CD4-positive, alpha-beta T cell treated with Interleukin-17A for 1 hour (primary cell): ENCODE results near the gene ITPR2.
"Not testable (repeated sequence)": the region's sequence is repeated elsewhere in the genome, so short reads cannot be mapped to it uniquely, and the experiment has no call there.

Source experiments
- DNase-seq: peaks from one replicate; pipeline ENCODE4 v3.0.0-alpha.2; 2020

The ITPR2 gene

DNA sequence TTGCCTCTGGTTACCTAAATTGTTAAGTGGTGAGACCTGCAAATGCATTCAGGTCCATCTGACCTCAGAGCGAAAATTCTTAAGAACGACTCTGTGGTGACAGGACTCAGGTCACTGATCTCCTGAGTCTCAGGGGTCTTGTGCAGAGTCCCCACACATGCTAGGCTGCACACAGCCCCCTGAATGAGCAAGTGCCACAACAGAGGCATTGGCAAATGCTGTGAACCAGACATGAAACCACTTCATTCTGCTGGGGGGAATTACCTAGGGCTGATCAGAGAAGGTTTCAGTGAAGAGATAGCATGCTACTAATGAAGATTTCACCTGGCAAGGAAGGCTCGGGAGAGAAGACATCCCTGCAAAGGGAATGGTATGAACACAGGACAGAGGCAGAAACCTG, 281.6 kb downstream of the ITPR2 start:
- no peak for DNase-seq

DNA sequence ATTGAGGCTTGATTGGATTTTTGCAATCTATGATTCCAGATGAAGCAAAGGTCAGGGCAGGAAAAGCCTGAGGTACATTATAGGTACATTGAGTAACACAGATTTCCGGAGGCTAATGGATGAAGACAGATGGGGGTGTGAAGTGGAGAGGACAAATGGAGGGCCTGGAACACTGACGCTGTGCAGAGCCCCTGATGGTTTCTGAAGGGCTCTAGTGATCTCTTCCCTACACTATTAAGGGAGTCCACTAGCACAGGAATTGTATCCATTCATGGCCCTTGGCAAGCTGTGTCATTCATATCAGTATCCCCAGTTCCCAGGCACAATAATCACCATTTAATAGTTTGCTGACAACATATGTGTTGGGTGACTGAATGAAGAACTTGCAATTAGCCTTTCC, 284.8 kb downstream of the ITPR2 start:
- no peak for DNase-seq

DNA sequence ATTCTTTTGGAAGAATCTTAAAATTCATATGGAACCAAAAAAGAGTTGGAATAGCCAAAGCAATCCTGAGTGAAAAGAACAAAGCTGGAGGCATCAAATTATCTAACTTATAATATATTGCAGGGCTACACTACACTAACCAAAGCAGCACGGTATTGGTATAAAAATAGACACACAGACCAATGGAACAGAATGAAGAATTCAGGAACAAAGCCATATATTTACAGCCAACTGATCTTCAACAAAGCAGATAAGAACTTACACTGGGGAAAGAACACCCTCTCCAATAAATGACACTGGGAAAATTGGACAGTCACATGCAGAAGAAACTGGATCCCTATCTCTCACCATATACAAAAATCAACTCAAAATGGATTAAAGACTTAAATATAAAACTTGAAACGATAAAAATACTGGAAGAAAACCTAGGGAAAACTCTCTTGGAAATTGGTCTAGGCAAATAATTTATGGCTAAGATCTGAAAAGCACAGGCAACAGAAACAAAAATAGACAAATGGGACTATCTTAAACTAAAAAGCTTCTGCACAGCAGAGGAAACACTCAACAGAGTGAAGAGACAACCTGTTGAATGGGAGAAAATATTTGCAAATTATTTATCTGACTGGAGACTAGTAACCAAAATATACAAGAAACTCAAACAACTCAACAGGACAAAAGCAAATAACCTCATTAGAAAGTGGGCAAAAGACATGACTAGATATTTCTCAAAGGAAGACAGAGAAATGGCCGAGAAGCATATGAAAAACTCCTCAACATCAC, 286.3 kb downstream of the ITPR2 start:
- no peak for DNase-seq

DNA sequence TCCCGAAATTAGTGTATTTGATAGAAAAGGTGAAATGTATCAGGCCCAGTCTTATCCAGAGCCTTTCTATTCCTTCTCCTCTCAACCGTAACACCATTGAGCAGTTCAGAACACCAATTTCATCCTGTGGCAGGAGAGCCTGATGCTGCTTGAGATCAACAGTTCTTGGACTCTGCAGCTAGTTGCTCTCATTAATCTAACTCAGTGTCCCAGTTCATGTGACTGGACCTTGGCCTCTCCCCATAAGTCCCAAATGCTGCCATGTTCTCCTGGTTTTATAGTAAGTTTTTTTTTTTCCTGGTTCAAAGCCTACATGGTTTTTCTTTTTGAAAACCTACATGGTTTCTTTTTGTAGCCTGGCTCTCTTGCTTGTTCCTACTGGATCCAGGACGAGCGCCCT, 293.9 kb downstream of the ITPR2 start:
- DNase-seq, result no peak

DNA sequence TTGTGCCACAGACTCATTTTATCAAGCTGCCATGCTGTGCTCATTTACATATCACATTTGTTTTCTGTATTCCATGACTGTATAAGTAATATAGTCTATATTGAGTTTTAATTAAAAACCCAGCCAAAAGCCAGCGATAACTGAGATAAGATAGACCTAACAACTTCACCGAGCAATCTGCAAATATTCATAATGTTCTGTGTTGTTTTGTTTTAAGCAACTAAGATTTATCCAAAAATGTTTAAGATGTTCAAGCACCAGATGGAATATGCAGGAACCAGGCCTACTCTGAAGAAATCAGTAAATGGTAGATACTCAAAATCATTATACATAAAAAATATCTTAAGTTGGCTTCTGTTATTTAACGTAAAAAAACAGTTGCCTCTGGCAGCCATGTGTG, 295.3 kb downstream of the ITPR2 start:
- no peak for DNase-seq

DNA sequence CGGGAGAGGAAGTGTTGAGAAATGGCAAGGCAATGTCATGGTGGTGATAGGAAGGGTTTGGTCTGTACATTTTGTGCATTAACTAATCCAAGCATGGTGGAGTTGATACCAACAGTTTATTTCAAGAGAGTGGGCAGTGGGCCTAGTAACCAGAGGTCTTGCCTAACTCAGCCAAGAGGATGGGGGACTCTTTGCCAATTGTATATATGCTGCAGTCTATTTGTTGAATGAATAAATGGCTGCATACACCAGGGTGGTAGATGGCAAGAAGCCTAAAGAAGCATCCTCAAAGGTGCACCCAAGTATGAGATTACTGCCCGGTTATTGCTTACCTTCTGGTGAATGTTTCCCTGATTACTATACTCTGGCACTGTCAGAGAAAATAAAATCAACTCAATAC, 295.9 kb downstream of the ITPR2 start:
- DNase-seq, result no peak

DNA sequence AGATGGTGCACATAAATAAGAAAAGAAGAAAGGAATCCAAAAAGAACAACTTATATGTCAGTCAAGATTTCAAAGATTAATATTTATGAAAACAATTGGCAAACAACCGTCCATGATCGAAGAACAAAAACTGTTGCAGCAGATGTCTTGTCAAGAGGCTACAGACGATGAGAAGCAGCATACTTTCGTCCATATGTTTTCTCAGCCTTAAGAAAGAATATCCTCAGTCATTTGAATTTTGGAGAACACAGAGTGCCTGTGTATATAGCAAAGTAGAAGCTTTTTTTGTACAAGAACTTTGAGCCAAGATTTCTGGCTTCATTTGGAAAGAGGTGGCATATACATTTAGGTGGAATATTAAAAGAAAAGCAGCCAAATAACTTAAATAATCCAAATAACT, 297.2 kb downstream of the ITPR2 start:
- DNase-seq, result no peak

DNA sequence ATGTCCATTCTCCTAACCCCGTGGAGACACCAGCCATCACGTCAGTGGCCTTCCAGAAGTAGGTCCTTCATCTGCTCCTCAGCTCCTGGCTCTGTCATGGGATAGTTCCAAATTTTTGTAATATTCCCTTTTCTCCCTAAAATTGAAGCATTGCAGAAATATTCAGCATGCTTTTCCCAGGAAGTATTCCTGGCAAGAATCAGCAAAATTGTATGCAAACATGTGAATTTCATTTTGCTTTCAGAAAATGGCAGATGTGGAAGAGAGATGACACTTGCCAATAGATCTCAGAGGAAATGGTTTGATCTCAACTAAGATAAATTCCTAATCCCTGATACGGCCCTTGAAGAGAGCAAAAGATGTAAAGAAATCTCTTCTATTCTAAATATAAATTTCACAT, 298.9 kb downstream of the ITPR2 start:
- no peak for DNase-seq

DNA sequence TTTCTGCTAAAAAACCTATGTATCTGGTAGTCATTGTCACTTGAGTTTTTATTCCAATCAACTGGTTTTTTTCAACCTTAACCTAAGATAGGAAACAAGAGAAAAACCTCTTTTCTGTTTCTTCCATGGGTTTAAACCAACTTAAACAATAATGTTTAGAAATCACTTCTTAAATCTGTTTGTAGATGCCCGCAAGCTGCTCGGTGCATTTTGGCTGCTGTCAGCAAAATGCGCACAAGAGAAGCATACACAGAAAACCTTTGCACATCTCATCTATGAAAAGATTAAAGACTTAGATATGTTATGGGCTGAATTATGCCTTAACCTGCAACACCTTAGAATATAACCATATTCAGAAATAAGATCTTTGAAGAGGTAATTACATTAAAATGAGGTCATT, 299.8 kb downstream of the ITPR2 start:
- no peak for DNase-seq

DNA sequence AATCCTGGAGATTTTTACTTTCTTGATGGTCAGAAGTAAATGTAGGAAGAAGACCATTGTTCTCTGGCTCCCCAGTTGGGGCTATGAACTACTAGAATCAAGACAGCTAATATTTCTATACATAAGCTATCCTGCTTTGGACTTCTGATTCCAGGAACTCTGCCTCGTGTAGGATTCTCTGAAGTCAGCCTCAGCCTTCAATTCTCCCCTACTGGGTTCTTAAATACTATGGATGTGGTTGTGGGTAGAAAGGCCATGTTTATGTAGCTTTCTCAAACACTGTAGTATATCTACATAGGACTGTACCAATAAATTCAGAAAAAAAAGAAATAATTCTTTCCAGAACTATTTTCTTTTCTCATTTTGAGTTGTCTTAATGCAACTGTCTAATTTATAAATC, 302.5 kb downstream of the ITPR2 start:
- no peak for DNase-seq

DNA sequence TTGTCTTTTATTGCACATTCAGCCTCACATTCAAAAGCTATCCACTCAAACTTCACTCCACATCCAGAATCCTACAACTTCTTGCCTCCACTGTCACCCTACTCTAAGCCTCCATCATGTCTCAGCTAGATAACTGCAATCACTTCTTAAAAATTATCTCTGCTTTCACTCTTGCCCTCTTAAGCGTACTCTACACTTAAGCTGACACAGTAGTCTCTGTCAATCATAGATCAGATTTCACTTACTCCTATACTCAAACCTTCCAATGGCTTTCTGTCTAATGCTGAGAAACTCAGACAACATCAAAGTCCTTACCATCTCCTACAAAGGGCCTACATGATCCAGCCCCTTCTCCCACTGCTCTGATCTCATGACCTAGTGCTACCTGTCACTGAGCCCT, 304.1 kb downstream of the ITPR2 start:
- no peak for DNase-seq

DNA sequence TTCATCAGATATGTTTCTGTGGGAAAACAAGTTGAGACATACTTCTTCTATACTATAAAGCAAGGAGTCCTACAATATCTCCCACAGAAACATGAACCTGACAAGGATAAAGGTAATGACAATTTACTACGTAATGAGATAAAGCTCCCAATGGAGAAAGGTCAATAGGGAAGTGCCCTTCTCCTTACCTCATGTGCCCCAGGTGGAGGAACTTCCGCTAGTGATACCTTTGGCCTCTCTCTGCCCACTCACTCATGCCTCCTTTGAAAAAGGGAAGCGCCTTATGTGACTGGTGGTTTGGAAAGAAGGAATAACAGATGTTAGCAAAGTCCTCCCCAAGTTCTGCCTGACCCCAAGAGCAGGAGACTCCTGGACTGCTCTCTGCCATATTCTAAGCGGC, 305.3 kb downstream of the ITPR2 start:
- no peak for DNase-seq

DNA sequence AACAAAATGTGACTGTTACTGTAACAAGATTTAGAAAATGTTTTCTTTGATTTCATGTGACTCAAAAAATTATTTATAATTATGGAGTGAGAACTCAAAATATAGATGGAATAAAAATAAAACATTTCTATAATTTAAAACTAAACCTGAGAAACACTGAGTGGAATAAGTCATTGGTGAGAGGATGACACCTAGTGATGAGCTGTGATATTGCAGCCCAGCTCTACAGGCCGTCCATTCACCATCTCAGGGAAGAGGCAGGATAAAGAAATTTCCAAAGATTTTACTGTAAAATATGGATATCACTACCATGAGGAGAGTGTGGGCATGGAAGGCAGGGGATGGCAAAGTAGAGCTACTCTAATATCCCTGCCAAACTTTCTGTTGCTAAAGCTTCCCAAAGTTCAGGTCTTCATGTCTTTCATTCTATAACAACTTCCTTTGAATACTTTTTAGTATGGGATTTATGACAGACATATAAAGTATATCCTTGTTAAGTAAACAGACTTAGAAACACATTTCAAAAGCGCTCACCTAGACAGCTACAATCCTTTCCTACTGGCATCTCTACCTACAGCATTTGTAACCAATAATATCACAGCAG, 308.0 kb downstream of the ITPR2 start:
- DNase-seq, result no peak

DNA sequence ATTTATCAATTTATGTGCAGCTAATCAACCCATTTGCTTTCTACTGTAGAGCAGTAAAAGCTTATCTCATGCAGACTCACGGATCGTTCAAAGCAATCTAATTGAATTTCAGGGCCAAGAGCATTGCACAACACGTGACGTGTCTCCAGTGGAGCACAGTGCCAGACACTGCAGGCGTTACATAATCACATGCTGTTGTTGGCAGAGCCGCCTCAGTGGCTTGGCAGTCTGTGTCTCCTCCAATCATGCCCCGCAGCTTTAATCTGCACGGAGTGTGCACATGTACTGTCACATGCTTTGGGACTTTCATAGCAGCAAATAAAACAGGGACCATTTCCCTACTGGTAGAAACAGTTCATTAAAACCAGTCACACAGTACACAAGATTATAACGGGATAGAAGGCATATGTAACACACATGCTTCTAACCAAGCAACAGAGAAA, 309.3 kb downstream of the ITPR2 start:
- no peak for DNase-seq

DNA sequence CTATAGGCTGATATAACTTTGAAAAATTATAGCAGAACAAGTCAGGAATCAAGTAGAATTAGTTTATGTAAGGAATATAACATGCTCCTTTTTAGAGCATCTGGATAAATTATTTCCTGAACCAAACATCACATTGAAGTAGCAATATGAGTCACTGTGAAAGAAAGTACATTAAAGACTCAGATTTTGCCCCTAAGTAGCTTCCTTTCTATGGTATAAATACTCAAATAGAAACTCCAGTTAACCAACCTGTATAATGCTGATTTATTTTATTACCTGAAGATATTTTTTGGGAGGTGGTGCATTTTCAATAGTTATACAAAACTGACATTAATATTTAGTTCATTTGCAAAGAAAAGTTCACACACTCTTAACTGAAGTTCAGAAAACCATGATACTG, 312.1 kb downstream of the ITPR2 start:
- DNase-seq, result no peak

DNA sequence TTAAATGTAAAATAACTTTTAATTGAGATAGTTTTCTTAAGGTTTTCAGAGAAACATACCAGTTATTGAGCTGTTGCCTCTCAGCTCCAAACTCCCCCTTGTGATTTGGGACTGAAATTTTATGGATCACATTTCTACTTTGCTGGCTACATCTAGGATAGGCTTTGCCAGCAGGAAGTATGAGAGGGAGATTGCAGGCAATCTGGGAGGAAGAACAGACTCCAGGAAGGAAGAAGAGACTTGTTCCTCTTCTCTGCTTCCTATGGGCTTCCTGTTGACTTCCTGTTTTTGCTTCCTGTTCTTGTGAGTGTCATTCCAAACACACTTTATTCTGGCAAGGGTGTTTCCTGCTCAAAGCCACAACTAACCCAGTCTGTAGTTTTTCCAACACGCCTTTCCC, 312.9 kb downstream of the ITPR2 start:
- no peak for DNase-seq

DNA sequence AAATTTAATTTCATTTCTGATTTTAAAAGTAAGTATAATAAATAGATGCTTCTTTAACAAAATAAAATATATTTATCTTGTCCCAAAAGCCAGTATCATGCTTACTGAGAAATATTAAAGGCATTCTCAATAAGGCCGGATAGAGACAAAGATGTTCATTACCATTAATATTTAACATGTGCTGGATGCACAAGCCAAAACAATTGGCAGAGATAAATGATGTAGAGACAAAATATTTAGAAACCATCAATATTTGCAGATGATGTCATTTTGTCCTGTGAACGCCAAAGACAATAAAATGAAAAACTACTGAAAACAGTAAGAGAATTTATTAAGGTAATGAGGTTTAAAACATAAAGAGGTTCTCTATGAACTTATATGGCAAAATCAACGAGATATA, 313.5 kb downstream of the ITPR2 start:
- no peak for DNase-seq

DNA sequence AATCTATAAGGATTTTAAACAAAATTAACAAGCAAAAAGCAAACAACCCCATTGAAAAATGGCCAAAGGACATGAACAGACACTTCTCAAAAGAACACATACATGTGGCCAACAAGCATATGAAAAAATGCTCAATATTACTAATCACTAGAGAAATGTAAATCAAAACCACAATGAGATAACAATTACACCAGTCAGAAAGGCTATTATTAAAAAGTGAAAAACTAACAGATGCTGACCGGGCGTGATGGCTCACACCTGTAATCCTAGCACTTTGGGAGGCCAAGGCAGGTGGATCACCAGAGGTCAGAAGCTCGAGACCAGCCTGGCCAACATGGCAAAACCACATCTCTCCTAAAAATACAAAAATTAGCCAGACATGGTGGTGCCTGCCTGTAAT, 315.7 kb downstream of the ITPR2 start:
- not testable (repeated sequence) for DNase-seq

DNA sequence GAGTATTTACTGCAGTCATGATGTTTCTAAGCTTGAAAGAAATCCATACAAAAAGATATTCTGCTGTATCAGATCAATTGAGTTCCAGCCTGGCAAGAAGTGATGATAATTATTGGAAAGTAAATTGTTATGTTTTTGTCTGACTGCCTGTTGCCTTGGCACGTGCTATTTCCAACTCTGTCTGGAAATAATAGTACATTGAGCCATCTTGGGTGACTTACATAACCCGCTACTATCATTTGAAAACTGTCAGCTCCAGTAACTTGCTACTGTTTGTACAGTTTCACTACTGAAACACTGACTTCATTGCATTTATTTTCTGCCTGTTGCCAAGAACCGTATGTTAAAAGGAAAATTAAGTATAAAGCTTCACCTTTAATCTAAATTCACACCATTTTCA, 318.6 kb downstream of the ITPR2 start:
- no peak for DNase-seq

DNA sequence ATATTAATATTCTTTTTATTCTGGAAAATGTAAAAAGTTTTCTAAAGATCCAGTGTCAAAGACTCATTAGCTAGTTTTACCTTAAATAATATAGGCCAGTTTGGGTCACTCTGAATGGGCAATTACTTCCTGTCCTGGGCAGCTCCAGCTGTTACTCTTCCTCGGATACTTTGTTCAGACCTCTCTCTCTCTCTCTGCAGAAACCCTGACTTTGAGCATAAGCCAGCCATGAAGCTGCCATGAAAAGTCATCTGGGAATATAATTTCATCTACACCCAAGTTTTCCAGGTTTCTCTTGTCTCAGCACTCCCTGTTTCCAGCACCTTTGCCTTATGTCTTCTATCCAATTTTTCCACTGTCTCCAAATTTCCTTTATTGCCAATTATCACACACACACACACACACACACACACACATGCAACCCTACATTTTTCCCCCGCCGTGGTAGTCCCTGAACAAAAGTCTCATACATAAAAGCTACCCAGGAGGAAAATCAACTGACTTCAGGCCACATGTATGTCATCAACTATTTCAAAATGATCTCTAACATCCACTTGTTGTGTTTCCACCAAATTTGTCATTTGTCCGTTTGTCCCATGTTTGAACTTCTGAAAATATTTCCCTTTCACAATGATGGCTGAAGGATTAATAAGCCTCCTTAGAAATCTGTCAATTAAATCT, 319.5 kb downstream of the ITPR2 start:
- DNase-seq, result no peak

DNA sequence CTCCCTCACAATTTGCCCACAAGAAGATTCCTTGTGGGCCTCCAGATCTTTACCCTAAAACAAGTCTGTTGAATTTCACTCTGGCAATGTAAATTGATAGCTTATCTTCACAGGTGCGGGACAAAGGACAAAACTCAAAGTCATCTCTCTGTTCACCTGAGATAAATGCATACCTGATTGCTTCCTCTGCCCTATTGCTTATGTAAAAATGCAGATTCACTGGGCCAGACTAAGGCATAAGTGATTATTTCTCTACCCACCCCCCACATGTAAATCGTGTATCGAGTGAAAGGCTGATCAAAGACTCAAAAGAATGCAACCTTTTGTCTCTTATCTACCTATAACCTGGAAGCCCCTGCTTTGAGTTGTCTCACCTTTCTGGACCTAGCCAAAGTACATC, 320.8 kb downstream of the ITPR2 start:
- no peak for DNase-seq

DNA sequence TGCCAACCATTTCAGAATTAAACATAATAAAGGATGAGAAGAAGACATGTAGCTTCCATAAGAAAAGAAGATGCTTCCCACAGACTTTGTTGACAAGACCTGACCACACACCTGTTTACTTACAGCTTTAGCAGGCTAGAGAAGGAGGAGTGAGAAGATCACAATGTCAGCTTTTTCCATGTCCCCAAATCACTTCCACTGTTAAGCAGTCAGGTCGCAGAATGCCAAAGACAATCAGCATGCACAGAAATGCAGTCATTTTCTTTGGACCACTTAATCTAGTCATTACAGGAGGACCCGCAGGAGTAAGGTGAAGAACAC, 322.7 kb downstream of the ITPR2 start:
- DNase-seq, result no peak

DNA sequence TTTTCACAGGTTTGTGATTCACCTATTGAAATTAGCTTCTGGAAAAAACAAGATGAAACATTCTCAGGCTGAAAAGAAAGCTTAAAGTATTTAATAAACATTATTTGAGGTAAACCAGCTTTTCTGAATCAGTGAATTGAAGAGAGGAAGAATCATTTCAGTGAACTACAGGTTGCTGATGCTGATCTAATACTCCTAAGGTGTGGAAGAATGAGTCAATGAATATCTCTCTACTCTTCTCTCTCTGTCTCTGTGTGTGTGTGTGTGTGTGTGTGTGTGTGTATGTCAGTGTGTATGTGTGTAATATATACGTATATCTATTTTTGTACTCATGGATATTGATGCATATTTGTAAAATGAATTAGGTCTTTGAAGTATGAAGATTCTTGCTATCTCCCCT, 325.4 kb downstream of the ITPR2 start:
- no peak for DNase-seq

DNA sequence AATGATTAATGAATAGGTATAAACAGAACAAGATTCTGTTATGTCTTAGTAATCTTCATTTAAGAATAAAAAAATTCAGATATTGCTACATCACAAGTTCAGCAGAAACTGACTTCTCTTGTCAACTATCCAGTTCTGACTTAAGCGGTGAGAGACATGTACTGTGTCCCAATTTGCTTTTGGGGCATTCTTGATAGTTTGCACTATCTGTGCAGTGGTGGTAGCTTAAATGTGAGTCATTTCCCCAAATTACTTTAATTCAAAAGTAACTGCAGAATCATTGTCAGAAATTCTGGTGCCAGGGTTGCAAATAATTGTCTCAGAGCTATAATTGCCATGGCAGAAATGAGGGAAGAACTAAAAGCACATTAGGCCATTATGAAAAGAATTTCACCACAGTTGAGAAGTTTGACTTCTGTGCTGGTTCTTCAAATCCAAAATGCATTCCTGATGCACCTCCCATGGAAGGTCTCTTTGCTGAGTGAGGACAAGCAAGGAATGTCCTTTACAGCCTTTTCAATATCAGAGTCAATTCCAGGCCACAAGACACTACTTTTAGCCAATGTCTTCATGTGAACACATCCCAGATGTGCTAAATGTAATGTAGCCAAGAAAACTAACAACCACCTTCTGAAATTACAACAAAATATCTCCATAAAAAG, 332.9 kb downstream of the ITPR2 start:
- no peak for DNase-seq
